ENCODE data around the gene NOX1.

- TF ChIP-seq, protein P1, sequence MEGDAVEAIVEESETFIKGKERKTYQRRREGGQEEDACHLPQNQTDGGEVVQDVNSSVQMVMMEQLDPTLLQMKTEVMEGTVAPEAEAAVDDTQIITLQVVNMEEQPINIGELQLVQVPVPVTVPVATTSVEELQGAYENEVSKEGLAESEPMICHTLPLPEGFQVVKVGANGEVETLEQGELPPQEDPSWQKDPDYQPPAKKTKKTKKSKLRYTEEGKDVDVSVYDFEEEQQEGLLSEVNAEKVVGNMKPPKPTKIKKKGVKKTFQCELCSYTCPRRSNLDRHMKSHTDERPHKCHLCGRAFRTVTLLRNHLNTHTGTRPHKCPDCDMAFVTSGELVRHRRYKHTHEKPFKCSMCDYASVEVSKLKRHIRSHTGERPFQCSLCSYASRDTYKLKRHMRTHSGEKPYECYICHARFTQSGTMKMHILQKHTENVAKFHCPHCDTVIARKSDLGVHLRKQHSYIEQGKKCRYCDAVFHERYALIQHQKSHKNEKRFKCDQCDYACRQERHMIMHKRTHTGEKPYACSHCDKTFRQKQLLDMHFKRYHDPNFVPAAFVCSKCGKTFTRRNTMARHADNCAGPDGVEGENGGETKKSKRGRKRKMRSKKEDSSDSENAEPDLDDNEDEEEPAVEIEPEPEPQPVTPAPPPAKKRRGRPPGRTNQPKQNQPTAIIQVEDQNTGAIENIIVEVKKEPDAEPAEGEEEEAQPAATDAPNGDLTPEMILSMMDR (IDR thresholded peaks at IDR 0.05; ENCODE audit: poor library complexity), result no peak
- TF ChIP-seq EZH2 (IDR thresholded peaks at IDR 0.05; ENCODE audit: borderline replicate concordance), result no peak
Measured at GRCh38 chrX:100819534-100819836, 54.7 kb downstream of the NOX1 start.

All from hepatocyte (in vitro differentiated cells).